Amniotic epithelial cell (primary cell): Measurements from ENCODE around the gene PARN.

Source experiments
- DNase-seq: peaks from one replicate; pipeline ENCODE4 v3.0.0-alpha.2; 2010; ENCODE audit warnings: low read depth

PARN gene

DNA sequence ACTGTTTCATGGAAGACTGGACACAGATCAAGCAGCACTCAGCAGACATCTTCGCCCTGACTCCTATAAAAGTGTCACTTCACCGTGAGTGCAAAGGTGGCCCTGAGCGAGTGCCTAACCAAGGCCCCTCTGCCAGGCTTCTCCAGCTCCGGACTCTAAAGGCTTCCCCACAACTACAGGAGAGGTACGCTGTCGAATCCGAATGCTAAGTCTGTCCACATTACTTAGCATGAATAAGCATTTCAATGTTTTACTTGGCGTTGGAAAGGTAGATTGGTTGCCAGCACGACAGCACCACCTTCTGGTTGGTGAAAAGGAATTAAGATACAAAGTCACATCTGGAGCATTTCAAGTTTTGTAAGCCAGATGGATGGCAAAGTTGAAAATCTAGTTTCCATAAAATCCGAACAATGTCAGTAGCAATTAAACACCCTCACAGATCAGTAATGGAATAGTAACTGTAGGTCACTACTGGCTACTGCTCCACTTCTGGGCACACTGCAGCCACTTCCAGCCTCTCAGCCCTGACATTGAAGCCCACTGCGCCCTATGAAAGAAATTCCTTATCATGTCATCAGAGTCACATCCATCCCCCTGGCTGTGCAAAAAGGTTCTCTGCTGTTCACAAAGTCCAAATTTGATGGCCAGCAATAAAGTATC, 100.9 kb downstream of the PARN start:
- DNase-seq, result peak; percentile 89

- no peak for DNase-seq
These were observed 101.8 kb downstream of the PARN start for GRCh38 chr16:14528306-14528705.

DNA sequence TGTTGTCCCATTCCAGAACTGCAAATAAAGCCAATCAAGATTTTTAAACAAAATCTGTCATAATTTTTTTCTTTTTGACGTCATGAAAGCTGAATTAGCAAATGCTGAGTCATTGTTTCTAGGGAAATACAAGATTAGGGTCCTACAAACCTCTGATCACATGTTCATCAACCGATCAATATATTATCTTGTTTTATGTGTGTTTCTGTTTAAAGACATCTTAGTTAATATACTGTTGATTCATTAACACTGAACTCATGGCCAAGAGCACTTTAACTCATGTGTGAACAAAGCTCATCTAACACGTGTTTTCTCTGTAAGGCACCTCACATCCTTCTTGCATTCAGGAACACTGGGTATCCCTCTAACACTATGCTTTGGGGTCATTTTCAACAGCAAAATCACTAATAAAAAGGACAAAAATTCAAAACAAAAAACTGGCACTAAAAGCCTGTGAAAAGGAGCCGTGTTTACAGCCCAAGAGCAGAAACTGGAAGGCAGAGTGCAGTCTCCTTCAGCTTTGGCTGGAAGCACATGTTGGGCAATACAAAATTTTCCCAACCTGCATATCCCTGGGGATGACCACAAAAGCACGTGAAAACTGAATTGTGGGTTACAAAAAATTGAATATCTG, 102.5 kb downstream of the PARN start:
- peak; percentile 91 for DNase-seq

GRCh38 chr16:14525596-14525995, 104.5 kb downstream of the PARN start:
- DNase-seq, result no peak

DNA sequence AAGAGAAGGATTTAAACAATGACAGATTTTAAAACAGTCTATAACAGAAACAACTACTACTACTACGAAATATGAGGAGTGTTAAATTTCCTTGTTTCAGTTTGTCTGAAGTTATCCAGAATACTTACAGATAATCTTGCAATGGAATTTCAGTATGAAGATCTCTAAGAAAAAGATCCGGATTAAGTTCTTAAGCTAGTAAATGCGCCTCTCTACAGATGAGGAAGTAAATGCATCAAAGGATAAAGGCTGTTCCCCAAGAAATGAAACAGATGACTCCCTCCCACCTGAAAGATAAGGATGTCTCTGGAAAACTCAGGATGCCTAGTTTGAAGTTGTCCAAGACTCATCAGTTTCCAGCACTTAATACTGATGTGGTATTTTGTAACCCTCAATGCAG, 105.1 kb downstream of the PARN start:
- DNase-seq, result peak; percentile 59

DNA sequence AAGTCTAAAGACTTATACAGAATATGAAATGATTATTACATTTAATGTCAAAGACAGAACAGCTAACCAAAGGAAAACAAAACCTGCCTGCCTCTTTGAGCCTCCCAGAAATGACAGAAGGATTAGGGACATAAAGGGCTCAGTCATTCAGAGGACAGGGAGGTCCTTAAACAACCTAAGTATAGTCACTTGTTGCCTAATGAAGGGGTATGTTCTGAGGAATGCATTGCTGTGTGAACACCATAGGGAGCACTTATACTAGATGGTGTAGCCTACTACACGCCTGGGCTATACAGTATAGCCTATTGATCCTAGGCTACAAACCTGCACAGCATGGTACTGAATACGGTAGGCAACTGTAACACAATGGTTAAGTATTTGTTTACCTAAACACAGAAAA, 106.4 kb downstream of the PARN start:
- DNase-seq, result no peak

DNA sequence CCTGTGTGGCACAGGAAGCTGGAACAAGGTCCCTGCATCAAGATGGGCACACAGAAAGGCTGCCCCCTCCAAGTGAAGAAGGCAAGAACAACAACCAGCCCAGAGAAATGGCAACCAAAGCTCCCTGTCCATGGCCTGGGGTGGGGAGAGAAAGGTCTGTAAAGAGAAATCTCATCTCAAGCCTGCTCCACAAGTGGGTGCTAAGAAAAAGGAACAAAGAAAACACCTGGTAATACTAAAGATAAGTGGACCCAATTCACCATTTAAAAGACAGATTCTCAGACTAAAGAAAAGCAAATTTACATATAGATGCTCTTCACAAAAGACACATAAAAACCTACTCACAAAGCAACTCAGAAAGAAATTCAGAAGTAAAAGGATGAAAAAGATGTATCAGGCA, 107.4 kb downstream of the PARN start:
- DNase-seq, result no peak

DNA sequence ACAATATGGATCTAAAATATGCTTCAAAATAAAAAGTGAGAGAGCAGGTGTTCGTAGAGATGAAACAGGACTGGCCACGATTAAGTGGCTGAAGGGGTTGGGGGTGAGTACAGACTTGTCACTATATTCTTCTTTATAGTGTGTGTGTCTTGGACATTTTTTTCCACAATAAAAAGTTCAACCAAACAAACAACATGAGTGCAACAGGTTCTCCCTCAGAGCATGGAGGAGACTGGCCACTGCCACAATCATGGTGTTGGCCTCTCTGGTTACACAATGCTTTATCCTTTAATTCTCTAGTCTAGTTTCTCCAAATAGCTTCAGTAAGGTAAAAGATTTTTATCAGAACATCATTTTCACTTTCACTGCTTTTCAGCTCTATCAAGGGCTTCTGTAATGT, 109.3 kb downstream of the PARN start:
- no peak for DNase-seq

- no peak for DNase-seq
These were observed 115.1 kb downstream of the PARN start for GRCh38 chr16:14514967-14515366.

GRCh38 chr16:14513389-14514107, 116.5 kb downstream of the PARN start:
- no peak for DNase-seq

DNA sequence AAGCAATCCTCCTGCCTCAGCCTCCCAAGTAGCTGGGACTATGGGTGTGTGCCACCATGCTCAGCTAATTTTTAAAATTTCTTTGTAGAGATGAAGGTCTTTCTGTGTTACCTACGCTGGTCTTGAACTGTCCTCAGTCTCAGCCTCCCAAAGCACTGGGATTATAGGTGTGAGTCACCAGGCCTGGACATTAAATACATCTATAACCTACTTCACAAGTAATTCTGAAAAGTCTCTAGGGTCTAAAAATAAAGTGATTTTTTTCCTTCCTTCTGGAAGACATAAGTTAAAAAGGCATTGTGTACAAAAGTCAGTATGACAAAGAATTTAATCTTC, 118.3 kb downstream of the PARN start:
- no peak for DNase-seq

DNA sequence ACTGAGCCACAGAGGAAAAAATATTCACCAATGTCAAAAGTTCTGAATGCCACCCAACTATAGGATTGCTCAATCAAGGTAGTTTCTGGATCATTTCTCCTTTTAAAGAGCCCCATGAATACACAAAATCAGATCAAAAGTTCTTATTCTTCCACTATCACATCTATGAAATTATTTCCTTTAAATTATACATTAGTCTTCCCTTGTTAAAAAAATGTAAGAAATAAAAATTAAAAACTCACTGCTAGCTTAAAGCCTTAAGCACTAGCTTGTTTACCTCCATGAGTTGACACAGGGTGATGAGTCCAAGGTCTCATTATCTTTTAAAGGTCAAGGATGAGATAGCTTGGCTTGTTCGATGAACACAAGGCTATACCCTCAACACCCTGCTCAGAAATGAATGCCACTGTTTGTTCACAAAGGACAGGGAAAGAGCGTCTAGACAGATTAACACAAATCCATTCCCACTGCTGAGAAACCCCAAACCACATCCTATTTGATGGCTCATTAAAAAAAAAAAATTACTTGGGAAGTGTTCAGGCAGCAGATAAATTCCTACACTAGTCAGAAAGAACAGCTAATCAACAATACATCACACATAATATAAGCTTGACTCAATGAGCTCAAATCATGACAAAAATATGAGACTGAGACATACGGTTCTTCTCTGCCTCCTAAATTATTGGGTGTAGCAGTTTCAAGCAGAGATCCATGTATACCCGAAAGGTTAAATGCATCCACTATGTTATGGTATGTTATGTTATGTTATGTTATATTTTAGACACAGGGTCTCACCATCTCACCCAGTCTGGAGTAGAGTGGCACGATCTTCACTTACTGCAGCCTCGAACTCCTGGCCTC, 118.9 kb downstream of the PARN start:
- peak; percentile 90 for DNase-seq

GRCh38 chr16:14510581-14510938, 119.5 kb downstream of the PARN start:
- DNase-seq, result no peak

GRCh38 chr16:14509675-14510132, 120.4 kb downstream of the PARN start:
- peak; percentile 72 for DNase-seq

- peak; percentile 96 for DNase-seq
These were observed 121.0 kb downstream of the PARN start for GRCh38 chr16:14509055-14509454.

DNA sequence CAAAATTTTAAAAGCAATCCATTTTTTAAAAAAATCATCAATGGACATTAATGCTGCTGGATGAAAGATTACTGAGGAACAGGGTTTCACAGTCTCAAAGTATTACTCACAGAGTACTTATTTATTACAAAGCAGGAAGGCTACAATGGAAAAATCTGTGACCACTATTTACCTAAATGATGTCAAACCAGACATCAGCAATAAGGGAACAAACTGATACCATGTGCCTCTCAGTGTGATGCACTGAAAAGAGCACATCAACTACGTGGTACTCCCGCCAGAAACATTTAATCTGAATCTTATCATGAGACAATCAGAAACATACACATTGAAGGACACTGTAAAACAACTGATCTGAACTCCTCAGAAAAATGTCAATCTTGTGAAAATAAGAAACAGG, 124.2 kb downstream of the PARN start:
- peak; percentile 66 for DNase-seq

DNA sequence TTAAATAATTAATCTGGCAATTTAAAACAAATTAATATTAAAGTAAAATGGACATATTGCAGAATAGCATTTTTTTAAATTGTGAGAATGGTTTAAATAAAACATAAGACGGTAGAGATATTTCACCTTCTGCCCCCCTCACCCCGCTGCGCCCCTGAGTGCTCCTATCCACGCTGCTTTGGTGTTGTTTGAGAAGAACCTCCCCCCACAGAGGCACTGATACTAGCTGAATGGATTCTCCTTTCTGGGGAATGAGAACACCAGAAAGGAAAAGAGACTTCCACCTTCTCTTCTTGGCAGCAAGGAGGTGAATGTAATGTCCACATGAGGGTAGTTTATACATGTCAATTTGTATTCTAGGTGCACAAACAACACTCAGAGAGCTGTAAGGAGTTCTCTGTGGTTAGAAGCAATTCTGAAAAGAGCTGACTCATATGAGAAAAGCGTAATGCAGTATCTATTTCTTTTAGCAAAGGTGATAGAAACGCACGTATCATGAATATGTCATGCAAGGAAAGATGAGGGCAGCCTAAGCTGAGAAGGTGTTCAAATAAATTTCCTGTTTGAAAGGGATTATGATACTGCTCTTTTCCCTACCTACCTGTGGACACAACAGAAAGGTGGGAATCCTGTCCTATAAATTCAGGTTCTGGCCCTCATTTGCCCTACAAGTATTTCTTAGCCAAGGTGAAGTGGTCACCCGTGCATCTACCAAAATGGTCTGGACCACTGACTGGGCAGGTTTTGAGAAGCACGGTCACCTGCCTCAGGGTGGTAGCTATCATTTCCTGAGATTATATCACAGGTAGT, 126.9 kb downstream of the PARN start:
- peak; percentile 86 for DNase-seq

GRCh38 chr16:14502256-14502875, 127.7 kb downstream of the PARN start:
- DNase-seq, result no peak

GRCh38 chr16:14501331-14502255, 128.5 kb downstream of the PARN start:
- peak; percentile 93 for DNase-seq

DNA sequence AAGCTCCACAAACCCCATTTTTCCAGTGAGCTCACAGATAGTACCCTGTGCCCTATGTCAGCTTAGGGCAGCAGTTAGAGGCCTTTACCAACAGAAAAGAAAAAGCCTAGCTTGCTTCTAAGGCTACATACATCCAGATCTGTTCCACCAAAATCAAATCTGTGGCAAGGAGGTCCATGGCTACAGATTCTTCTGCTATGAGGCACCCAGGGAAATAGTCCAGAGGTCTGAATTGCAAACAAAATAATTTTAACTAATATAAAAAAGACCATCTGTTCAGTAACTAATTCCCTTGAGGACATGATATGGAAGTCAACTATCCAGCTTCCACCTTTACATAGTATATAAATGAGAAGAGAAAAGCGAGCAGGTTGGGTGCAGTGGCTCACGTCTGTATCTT, 129.3 kb downstream of the PARN start:
- DNase-seq, result no peak
